Effector memory CD4-positive, alpha-beta T cell (primary cell): ENCODE results near the gene TMEM35B.
"Not testable (repeated sequence)": the region's sequence is repeated elsewhere in the genome, so short reads cannot be mapped to it uniquely, and the experiment has no call there.

Experiments used
- DNase-seq, 3 donors: peaks; one replicate each; pipeline ENCODE4 v3.0.0-alpha.2; 2020
- H3K27ac ChIP-seq: 2 replicates; pipeline ENCODE4 v1.7.0; 2013; ENCODE audit warnings: mild to moderate bottlenecking, low read length, moderate library complexity; ENCODE audit not compliant: insufficient read depth, poor library complexity, severe bottlenecking
- H3K27me3 ChIP-seq: replicated peaks from 2 replicates; pipeline ENCODE4 v1.7.0; 2013; ENCODE audit warnings: mild to moderate bottlenecking, low read length; ENCODE audit not compliant: insufficient read depth, control insufficient read depth, poor library complexity, severe bottlenecking
- H3K36me3 ChIP-seq: 2 replicates; pipeline ENCODE4 v1.7.0; 2013; ENCODE audit warnings: mild to moderate bottlenecking, low read length, moderate library complexity; ENCODE audit not compliant: control insufficient read depth, insufficient read depth
- H3K4me1 ChIP-seq: 2 replicates; pipeline ENCODE4 v1.7.0; 2013; ENCODE audit warnings: low read length, mild to moderate bottlenecking; ENCODE audit not compliant: control insufficient read depth, insufficient read depth, poor library complexity, severe bottlenecking
- H3K4me3 ChIP-seq: 2 replicates; pipeline ENCODE4 v1.7.0; 2013; ENCODE audit warnings: low read length, low read depth, mild to moderate bottlenecking; ENCODE audit not compliant: insufficient read depth, poor library complexity, severe bottlenecking
- H3K9me3 ChIP-seq: 2 replicates; pipeline ENCODE4 v1.7.0; 2013; ENCODE audit warnings: mild to moderate bottlenecking, low read length, moderate library complexity; ENCODE audit not compliant: control insufficient read depth

TMEM35B gene

GRCh38 chr1:34977858-34978257 is 7.3 kb downstream of the TMEM35B start:
- Histone ChIP-seq H3K4me3 (no peak overlapping the region), H3K36me3 (peaks cover 9% of the 10 kb centered on the region), H3K27me3 (no peaks in the 10 kb centered on the region), H3K9me3 (no peaks in the 10 kb centered on the region), H3K27ac (no peak overlapping the region), H3K4me1 (peaks cover 3% of the 10 kb centered on the region)
- no peak for DNase-seq

GRCh38 chr1:34977210-34977471 is 8.0 kb downstream of the TMEM35B start:
- DNase-seq = no peak
- Histone ChIP-seq H3K27me3 (no peaks in the 10 kb centered on the region), H3K9me3 (no peaks in the 10 kb centered on the region), H3K36me3 (peaks cover 8% of the 10 kb centered on the region), H3K27ac (no peak overlapping the region), H3K4me3 (no peak overlapping the region), H3K4me1 (no peaks in the 10 kb centered on the region)

- Histone ChIP-seq H3K36me3 (peaks cover 4% of the 10 kb centered on the region), H3K9me3 (no peaks in the 10 kb centered on the region), H3K4me3 (no peak overlapping the region), H3K4me1 (no peaks in the 10 kb centered on the region), H3K27ac (no peak overlapping the region), H3K27me3 (no peaks in the 10 kb centered on the region)
- DNase-seq = no peak
These were observed 8.6 kb downstream of the TMEM35B start for GRCh38 chr1:34976384-34977209.

- no peaks in the 10 kb centered on the region for H3K4me1 ChIP-seq
- no peak for DNase-seq
- no peaks in the 10 kb centered on the region for H3K9me3 ChIP-seq
- H3K27ac ChIP-seq = no peak overlapping the region
- H3K4me3 ChIP-seq = no peak overlapping the region
- peaks cover 4% of the 10 kb centered on the region for H3K36me3 ChIP-seq
- H3K27me3 ChIP-seq = no peaks in the 10 kb centered on the region
These were observed 9.4 kb downstream of the TMEM35B start for GRCh38 chr1:34975771-34976170.

DNA sequence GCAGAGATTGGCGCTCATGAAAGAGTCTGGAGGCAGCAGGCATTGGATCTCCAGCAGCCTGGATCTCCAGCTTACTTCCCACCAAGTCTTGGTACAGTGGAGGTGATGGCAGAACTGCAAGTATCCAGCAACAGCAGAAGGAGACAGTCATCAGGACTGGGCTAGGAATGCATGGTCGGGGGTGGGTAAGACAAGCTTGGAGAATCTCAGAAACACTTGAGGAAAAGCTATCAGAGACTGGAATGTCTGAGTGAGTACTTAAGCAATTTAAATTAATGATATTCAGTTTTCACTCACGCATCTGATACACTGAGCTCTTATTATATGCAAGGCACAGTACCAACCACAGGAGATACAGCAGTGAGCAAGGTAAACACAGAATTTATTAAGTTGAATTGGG is 9.8 kb downstream of the TMEM35B start:
- no peak overlapping the region for H3K4me3 ChIP-seq
- peaks cover under 1% of the 10 kb centered on the region for H3K4me1 ChIP-seq
- no peaks in the 10 kb centered on the region for H3K27me3 ChIP-seq
- no peaks in the 10 kb centered on the region for H3K9me3 ChIP-seq
- peaks cover 4% of the 10 kb centered on the region for H3K36me3 ChIP-seq
- H3K27ac ChIP-seq = no peak overlapping the region
- DNase-seq = no peak

- DNase-seq = no peak
- no peaks in the 10 kb centered on the region for H3K27me3 ChIP-seq
- H3K4me3 ChIP-seq = no peak overlapping the region
- no peaks in the 10 kb centered on the region for H3K9me3 ChIP-seq
- H3K36me3 ChIP-seq = peaks cover 4% of the 10 kb centered on the region
- H3K4me1 ChIP-seq = peaks cover 4% of the 10 kb centered on the region
- H3K27ac ChIP-seq = no peak overlapping the region
These were observed 10.5 kb downstream of the TMEM35B start for GRCh38 chr1:34974626-34975025.

DNA sequence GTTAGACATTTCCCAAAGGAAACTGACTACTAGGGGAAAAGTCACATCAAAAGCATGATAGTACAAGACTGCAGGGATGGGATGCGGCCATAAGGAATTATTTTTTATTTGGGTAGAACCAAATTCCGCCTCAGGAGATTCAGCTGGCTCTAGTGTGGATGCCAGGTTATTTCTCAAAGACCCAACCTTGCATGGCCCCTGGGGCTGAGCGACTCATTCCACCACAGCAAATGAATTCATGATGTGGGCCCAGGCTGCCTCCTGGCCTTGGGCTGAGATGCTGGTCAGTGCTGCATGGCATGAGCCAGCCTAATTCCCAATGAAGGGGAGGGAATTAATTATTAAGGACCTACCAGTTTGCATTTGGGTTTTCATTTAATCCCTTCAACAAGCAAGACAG is 11.8 kb downstream of the TMEM35B start:
- DNase-seq = no peak
- Histone ChIP-seq H3K4me1 (peaks cover 9% of the 10 kb centered on the region), H3K27me3 (no peaks in the 10 kb centered on the region), H3K36me3 (peaks cover 4% of the 10 kb centered on the region), H3K27ac (no peak overlapping the region), H3K9me3 (no peaks in the 10 kb centered on the region), H3K4me3 (no peak overlapping the region)

DNA sequence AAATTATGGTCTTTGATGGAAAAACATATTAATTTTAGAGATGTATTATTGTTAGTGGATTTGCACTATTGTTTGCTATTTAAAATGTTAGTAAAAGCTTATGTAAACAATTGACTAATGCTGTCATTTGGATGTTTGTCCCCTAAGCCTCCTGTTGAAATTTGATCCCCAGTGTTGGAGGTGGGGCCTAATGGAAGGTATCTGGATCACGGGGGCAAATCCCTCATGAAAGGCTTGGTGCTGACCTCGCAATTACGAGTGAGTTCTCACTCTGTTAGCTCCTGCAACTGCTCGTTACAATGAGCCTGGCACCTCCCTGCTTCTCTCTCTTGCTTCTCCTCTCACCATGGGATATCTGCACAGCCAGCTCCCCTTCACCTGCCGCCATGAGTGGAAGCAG is 14.3 kb downstream of the TMEM35B start:
- no peak overlapping the region for H3K4me3 ChIP-seq
- peaks cover 9% of the 10 kb centered on the region for H3K4me1 ChIP-seq
- no peaks in the 10 kb centered on the region for H3K36me3 ChIP-seq
- DNase-seq = no peak
- H3K9me3 ChIP-seq = no peaks in the 10 kb centered on the region
- H3K27ac ChIP-seq = no peak overlapping the region
- H3K27me3 ChIP-seq = no peaks in the 10 kb centered on the region

- no peaks in the 10 kb centered on the region for H3K27me3 ChIP-seq
- H3K4me3 ChIP-seq = no peak overlapping the region
- peaks cover 9% of the 10 kb centered on the region for H3K4me1 ChIP-seq
- no peak overlapping the region for H3K27ac ChIP-seq
- no peaks in the 10 kb centered on the region for H3K9me3 ChIP-seq
- H3K36me3 ChIP-seq = no peaks in the 10 kb centered on the region
- DNase-seq = no peak
These were observed 14.9 kb downstream of the TMEM35B start for GRCh38 chr1:34970220-34970735.

GRCh38 chr1:34968297-34968696 is 16.9 kb downstream of the TMEM35B start:
- H3K27ac ChIP-seq, H3K4me3 ChIP-seq, DNase-seq, H3K4me1 ChIP-seq, H3K27me3 ChIP-seq, H3K9me3 ChIP-seq, H3K36me3 ChIP-seq: not testable (repeated sequence)
